CD4-positive, alpha-beta T cell treated with Interleukin-4 for 4 hours (primary cell): Measurements from ENCODE around the gene DDX41.

Experiments used
- DNase-seq: peaks from one replicate; pipeline ENCODE4 v3.0.0-alpha.2; 2020

Gene DDX41

DNA sequence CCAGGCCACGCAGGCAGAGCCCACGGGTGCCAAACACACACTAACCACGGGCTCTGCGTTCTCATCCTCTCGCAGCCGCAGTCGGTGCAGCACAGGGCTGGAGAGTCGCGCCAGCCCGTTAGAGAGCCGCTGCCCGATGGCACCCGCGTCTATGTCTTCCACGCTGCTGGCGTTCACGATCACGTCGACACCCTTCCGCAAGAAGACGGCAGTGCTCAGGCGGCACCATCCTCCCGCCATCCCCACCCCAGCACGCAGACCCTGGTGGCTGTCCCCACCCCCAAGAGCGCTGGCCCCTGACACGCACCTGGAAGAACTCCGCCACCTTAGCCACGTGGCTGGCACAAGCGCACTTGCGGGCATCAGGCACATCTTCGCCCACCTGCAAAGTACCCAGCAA, 49.3 kb downstream of the DDX41 start:
- no peak for DNase-seq

DNA sequence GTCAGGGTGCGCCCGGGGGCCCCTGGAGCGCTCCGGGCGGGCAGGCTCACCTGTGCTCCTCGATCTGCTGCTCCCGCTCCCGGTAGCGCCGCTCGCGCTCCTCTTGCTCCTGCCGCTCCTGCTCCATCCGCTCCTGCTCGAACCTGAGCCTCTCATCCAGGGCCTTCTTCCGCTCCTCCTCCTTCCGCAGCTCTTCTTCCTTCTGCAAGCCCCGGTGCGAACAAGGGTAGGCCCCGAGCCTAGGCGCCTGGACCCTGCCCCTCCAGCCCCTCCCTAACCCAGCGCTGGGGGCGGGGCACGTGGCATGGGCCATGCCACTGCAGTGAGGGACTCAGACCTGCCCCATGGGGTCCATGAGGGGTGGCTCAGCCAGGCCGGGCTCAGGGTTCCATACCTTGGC, 49.9 kb downstream of the DDX41 start:
- no peak for DNase-seq

DNA sequence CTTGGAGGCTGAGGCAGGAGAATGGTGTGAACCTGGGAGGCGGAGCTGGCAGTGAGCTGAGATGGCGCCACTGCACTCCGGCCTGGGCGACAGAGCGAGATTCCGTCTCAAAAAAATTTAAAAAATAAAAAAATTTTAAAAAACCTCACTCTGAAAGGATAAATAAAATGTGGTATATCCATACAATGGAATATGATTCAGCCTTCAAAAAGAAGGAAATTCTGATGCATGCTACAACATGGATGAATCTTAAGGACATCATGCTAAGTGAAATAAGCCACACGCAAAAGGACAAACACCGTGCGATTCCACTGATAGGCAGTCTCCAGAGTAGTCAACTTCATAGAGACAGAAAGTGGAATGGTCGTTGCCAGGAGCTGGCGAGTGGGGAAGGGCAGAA, 51.7 kb downstream of the DDX41 start:
- DNase-seq: no peak

DNA sequence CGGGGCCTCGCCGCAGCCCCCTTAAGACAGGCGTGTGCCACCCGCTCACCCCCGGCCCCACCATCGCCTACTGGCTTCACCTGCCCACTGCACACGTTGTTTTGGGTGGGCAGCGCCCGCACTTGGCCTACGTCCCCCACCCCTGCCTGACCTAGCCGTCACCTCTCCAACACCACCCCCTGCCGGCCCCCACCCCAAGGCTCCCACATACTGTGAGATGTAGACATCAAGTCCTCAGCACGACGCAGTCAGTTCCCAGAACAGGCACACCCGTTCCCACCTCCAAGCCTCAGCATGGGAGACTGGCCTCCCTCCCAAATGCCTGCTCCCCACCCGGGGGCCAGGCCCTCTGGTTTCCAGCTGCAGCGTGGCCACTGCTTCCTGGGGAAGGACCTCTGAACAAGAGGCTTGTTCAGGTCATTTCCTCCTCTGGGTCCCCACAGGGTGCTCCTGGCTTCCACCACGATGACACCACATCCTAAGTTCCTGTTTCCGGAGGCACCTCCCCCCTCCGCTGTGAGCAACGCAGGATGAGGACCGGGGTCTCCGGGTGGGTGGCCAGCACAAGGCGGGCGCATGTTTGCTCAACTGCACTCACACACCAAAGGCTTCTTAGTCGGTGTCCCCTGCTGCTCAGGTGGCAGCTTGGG, 54.6 kb downstream of the DDX41 start:
- DNase-seq: no peak
